ENCODE results near the gene NEDD8.

The NEDD8 gene

DNA sequence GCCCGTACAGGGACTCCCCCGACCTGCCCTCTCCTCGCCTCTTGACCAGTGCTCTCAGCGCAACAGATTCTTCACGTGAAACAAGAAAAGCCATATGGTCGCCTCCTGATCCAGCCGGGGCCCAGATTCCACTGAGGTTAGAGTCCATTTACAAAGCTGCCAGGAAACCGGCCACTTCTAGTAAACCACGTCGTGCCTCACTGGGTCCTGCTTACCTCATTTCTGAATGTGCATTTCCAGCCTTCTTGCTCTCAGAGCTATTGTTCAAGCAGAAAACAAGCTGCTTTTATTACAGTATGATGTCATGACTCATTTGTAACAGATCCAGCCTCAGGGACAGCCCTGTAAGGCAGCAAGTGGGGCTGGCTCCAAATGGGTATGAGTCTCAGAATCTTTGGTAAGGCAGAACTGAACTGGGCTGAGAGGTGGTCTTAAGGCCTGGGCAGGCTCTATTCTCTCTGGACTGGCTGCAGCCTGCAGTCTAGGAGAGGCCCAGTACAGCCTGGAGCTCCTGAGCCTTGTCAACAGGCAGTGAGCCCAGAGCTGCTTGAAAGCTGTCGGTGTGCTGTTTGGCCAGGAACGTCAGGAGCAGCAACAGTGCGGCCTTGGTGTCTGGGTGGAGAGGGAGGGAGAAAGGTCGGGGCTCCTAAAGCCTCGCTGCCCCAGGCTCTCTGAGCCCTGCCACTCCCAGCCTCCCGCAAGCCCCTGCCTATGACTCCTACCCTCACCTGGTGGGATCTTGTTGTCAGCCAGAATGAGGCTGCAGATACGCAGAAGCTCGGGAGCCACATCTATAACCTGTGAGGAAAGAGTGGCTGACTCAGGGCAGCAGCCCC lies 52.0 kb downstream of the NEDD8 start:
- no peak for DNase-seq (ENCODE audit: low spot score)

DNA sequence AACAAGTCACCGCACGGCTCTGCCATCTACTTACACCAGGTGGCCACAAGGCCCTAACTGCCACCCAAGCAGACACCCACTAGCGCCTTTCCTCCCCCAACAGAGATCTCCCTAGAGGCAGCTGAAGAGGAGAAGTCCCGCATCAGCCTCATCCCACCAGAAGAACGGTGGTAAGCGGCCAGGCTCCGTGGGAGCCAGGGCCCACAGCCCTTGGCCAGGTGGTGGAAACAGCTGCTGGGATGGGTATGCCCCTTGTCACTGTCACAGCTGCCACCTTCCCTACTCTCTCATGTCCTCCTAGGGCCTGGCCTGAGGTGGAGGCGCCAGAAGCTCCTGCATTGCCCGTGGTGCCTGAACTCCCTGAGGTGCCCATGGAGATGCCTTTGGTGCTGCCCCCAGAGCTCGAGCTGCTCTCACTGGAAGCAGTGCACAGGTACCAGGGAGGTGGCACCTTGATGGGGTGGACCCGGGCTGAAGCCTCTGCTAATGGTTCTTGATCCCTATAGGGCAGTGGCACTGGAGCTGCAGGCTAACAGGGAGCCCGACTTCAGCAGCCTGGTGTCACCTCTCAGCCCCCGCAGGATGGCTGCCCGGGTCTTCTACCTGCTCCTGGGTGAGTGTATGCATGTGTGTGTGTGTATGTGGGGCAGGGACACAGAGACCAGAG lies 52.7 kb downstream of the NEDD8 start:
- DNase-seq (ENCODE audit: low spot score) = no peak

DNA sequence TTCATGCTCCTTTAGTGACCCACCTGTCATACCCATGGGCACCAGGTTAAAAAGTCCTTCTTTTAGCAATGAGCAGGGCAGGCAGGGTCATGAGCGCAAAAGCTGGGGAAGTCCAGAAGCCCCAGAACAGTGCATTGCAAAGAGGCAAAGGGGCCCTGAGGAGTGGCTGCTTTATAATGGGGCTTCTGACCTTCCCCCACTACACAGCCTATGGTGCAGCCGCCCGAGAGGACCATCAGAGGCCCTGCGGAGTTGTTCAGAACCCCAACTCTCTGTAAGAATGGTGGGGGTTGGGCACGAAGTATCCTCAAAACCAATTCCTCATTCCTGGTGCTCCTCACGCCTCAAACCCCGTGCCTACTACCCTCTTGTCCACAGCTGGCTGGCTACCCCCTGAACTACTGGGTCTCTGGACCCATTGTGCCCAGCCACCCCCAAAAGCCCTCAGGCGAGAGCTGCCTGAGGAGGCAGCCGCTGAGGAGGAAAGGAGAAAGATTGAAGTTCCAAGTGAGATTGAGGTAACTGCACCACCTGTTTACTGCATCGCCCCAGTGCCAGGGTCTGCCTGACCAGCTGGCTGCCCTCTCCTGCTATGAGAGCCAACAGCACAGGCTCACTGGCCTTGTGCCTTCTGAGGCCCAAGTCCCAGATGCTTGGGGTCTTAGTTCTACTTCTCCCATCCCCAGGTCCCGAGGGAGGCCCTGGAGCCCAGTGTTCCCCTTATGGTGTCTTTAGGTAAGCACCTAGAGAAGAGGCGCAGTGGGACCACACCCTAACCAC lies 53.6 kb downstream of the NEDD8 start:
- no peak for DNase-seq (ENCODE audit: low spot score)

DNA sequence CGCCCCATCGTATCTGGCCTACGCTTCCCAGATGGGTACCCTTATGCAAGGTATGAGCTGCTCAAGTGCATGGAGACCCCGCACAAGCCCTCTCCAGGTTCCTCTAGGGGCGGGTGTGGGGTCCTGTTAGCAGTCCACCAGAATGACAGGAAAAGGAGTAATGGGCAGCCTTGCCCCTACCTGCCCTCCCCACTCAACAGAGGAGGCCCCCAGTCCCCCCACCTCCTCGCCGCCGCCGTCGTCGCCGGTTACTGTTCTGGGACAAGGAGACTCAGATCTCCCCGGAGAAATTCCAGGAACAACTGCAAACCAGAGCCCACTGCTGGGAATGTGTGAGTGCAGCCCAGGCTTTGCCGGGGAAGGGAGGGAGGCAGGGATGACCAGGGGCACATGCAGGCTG lies 54.3 kb downstream of the NEDD8 start:
- no peak for DNase-seq (ENCODE audit: low spot score)

DNA sequence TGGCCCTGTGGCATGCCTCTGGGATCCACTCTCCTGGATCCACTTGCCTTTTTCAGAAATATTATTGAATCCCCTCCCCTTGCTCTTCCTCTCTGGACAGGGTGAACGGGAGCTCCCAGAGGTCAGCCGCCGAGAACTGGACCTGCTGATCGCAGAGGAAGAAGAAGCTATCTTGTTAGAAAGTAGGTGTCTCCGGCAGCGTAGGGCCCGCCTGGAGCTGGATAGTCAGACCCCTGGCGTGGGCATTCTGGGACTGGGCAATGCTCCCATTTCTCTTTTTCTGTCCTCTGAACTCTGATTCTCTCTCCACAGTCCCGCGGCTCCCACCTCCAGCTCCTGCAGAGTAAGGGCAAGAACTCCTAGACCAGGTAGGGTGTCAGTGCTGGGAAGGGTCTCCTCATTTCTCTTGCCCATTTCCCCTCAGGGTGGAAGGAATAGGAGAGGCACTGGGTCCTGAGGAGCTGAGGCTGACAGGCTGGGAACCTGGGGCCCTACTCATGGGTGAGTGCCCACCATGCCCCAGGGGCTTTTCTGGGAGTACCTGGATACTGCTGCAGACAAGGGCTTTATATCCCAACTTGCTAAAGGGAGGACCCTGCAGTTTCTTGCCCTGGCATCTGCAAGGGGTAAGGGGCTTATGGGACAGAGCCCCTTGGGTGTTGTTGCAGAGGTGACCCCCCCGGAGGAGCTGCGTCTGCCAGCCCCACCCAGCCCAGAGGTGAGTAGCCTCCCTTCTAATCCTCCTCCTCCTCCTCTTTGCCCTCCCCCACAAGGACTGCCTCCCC lies 54.9 kb downstream of the NEDD8 start:
- no peak for DNase-seq (ENCODE audit: low spot score)

DNA sequence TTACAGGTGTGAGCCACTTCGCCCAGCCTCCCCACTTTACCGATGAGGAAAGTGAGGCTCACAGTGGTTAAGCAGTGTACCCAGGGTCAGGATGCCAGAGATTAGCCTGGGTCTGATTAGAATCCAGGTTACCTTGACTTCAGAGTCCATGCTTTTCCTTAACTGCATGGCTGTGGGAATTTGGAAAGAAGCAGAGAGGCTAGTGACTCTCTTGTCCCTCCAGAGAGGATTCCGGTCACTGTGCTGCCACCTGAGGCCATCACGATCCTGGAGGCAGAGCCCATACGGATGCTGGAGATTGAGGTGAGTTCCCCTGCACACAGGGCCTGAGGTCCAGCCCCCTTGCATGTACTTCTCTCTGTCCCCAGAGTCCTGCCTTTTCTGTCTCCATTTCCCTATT lies 55.6 kb downstream of the NEDD8 start:
- DNase-seq (ENCODE audit: low spot score) = no peak

DNA sequence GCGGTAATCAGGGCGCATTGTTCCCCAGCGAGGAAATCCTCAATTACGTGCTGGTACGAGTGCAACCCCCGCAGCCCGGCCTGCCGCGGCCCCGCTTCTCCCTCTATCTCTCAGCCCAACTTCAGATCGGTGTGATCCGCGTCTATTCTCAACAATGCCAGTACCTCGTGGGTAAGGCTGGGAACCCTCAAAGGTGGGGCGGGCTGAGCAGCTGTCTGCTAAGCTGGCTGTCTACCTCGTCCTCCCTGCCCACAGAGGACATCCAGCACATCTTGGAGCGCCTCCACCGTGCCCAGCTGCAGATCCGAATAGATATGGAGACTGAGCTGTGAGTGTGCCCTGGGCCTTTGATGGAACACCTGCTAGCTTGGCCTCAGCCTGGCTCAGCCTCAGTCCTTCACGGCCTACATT lies 59.3 kb downstream of the NEDD8 start:
- no peak for DNase-seq (ENCODE audit: low spot score)

DNA sequence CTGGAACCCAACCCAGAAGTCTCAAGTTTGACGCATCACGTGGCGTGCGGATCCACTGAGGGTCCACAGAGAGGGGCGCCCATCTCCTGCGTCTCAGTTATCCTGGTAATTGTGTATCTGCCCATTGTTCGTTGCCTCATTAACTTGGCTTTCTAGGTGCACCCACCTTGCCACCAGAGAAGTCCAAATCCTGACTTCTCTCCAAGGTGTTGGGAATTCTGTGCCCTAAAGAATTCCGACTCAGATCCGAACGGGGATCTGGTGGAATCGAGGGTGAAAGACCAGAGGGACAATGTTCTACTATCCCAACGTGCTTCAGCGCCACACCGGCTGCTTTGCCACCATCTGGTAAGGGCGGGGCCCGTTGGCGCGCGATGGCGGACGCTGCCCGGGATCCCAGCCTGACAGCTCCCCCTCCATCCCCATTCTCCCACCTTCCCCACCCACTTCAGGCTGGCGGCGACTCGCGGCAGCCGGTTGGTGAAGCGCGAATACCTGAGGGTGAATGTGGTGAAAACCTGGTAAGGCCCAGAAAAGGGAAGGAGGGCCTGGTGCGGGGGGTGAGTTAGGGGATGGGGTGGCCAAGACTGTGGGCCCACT lies 59.8 kb downstream of the NEDD8 start:
- no peak for DNase-seq (ENCODE audit: low spot score)

DNA sequence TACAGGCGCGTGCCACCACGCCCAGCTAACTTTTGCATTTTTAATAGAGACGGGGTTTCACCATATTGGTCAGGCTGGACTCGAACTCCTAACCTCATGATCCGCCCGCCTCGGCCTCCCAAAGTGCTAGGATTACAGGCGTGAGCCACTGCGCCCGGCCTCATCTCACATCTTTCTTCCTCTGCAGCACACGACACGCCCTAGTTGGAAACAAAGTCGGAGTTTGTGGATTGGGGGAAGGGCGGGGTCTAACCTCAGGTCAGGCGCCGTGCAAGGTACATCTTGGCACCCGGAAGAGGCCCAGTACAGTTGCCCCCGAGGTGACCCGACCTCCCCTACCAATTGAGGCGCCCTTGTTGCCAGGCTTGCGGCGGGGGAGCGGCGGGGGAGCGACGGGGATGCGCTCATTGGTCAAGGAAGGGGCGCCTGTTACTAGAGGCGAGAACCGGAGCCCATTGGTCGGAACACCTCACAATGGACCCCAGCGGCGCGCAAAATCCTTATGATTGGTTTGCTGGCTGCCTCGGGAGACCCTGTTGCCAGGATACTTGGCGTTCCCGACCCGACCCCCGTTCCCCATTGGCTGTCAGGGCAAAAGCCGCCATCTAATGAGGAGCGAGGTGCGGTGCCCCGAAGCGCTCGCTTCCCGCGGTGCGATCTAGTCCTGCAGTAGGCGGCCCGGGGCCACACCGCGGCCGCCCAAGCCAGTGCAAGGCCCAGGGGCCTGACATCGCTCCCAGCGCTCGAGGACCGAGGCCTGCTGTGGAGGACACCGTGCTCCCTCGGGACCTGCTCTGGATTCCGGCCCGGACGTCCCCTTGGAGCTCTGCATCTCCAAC lies 60.5 kb downstream of the NEDD8 start, which contains the start of gene REC8:
TSS of gene REC8 (plus strand) at position 659 of the 839 bp plus-strand sequence. CDS start 473 bp downstream, outside the sequence.
- peak; percentile 96 for DNase-seq (ENCODE audit: low spot score)

DNA sequence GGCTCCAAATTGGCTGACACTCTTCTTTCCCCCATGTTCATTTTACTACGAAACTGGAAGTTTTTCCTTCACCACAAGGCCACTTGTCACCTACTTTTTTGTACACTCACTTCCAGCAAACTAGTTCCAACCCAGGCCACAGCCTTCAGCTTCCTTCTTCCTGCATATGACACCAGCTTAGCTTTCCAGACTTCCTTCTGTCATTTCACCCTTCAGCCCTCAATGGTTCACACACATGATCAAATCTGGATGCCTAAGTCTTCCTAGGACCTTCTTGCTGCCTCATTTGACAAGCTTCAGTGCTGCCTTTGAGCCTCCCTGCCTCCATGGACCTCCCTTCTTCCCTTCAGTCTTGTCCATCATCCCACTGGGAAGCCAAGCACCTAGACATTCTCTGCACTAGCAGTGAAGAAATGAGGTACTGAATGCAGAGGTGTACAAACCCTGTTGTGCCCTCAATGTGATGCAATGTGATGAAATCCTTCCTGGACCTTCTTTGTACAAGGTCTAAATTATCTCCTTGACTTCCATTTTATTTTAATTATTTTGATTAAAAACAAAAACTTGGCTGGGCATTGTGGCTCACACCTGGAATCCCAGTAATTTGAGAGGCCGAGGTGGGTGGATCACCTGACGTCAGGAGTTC lies 64.6 kb downstream of the NEDD8 start:
- no peak for DNase-seq (ENCODE audit: low spot score)
